HG02610 (cell line): Measurements from ENCODE around the gene SLC39A5.
"Not testable (repeated sequence)": the region's sequence is repeated elsewhere in the genome, so short reads cannot be mapped to it uniquely, and the experiment has no call there.

Source experiments
- ATAC-seq: cut with Tn5 transposase; IDR thresholded peaks from one replicate; pipeline ENCODE4 v1.9.1; 2021; ENCODE audit warnings: mild to moderate bottlenecking, moderate library complexity; ENCODE audit not compliant: unreplicated experiment

SLC39A5 gene

DNA sequence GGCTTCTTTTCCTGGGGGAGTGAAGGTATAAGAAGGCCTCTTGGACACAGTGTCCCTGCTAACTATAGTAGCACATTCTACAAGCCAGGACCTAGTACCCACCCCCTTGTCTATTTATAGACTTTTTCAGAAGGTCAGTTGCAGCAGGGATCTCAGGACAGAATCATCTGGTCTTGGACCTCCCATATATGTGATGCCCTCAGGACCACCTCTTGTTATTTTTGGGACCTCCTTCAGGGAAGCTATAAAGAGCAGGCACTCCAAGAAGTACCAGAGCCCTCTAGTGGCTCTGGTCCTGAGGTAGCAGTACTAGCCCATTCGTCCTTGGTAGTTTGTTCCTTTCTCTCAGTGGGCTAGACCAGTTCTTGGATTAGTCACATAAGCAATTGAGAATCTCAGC lies 41.2 kb downstream of the SLC39A5 start:
- ATAC-seq: no peak

DNA sequence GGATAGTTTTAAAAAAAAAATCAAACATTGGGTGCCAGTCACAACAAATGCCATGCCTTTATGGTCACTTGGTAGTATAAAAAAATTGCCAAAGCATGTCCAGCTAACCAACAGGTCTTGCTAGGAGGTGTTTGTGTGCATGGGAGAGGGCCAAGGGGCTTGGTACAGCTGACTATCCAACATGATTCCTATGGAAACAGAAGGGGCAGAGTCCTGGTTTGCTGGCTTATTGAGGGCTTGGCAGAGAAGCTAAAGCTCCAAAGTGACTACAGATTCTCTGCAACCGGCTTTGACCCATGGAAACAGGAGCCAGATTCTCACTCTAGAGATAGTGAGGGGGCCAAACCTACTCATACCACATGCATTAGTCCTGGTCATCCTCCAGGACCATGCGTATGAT lies 42.6 kb downstream of the SLC39A5 start:
- not testable (repeated sequence) for ATAC-seq

DNA sequence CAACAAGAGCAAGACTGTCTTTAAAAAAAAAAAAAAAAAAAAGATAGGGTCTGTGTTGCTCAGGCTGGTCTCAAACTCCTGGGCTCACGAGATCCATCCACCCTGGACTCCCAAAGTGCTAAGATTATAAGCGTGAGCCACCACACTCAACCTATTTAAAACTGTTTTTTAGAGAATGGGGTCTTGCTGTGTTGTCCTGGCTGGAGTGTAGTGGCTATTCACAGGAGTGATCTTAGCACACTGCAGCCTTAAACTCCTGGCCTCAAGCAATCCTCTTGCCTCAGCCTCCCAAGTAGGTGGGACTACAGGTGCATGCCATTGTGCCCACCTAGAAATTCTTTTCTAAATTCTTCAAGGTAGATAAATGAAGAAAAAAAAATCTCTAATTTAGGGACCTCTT lies 44.4 kb downstream of the SLC39A5 start:
- ATAC-seq: no peak

DNA sequence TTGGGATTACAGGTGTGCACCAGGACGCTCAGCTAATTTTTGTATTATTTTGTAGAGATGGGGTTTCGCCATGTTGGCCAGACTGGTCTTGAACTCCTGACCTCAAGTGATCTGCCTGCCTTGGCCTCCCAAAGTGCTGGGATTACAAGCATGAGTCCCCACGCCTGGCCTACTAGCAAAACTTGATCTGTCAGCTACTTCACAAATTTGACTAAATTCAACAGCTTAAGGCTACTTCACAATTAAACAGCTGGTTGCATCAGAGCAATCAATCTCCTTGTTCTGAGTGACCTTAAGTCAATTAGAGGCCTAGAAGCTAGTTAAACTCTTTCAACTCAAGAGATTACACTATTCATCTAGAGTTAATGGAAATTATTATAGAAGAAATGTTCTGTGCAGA lies 49.1 kb downstream of the SLC39A5 start:
- no peak for ATAC-seq

DNA sequence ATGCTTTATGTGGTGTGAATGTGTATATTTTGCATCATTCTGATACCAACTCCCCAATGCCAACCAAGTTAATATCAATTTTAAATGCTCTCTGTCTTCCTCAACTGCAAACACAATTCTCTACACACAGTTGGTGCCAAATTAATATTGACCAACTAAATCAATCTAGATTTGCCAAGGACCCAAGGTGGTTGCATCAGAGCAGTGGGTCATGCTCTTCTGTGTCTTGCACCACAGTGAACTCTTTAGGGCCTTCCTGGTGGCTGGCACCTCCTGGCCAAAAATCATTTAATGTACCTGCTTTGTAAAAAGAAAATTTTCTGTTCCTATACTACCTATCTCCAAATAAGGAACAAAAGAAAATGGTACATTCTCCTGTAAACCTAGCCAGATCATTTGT lies 51.0 kb downstream of the SLC39A5 start:
- ATAC-seq: no peak

DNA sequence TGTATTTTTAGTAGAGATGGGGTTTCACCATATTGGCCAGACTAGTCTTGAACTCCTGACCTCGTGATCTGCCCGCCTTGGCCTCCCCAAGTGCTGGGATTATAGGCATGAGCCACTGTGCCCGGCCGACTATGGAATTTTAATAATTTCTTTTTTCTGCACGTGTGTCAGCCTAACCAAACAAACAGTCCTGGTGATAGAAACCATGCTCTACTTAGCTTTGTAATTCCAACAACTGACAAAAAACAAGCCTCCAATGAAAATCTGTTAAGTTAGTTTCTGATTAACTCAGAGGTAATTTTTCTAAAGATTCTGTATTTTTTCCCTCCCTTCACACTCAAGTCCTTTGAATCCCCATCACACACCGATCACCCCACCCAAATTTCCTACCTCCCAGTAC lies 52.2 kb downstream of the SLC39A5 start:
- ATAC-seq: no peak

DNA sequence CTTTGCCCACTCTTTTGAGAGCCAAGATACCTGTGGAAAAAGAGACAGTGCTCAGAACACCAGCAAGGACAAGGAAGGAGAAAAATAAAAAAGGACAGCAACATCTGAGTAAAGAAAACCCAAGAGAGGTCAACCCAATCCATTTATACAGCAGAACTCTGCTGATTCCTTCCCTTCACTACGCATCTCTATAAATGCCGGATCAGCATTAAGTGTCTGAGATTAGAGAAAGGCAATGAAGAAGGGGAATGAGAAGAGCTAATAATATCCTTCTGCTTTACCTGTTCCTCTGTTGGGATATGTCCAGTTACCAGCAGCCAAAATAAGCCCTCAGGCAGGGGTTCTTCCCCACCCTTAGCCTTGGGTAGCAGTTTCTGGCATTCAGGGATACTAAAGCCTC lies 52.7 kb downstream of the SLC39A5 start:
- ATAC-seq: no peak

DNA sequence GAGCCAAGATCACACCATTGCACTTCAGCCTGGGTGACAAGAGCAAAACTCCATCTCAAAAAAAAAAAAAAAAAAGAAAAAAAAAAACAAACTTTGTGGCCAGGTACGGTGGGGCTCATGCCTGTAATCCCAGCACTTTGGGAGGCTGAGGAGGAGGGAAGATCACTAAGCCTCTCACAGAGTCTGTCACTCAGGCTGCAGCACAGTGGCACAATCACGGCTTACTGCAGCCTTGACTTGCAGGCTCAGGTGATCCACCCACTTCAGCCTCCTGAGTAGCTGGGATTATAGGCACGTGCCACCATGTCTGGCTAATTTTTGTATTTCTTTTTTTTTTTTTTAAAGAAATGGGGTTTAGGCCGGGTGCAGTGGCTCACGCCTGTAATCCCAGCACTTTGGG lies 54.4 kb downstream of the SLC39A5 start:
- not testable (repeated sequence) for ATAC-seq

DNA sequence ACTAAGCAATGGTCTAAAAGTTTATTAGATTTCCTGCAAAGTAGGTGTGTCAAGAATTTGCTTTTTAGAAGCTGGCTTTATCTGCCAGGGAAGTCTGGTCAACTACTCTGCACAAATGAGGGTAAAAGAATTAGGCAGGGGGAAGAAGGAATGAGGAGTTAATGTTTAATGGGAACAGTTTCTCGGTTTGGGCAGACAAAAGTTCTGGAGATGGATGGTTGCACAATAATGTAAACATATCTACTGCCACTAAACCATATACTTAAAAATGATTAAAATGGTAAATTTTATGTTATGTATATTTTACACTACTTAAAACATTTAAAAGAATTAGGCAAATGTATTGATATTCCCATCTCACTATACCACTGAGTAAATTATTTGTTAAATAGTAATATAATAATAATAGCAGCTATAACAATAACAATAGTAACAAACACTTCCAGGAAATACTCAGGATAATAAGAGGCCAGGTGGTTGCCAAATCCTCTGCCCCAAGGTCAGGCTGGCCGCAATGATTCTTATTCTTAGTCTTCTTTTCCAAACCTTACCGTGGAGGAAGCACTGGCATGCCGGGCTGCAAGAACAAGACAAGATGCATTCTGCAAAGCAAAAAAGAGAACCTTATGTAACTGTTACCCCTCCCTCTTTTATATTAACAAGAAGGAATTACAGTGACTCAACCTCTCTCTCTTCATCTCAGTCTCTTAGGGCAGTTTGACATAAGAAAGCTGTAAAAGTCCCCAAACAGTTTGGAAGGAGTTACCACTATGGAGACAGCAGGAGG lies 56.4 kb downstream of the SLC39A5 start:
- no peak for ATAC-seq
